Measurements from ENCODE around the gene AIPL1.
A peak's percentile ranks its signal among the peaks of the same experiment; 100 is the strongest.
"Not testable (repeated sequence)": the region's sequence is repeated elsewhere in the genome, so short reads cannot be mapped to it uniquely, and the experiment has no call there.

AIPL1 gene

GRCh38 chr17:6435051-6435450, at the start of gene AIPL1:
TSS of gene AIPL1 (minus strand) at chr17:6435121. CDS start at chr17:6435104, 17 bp downstream.
- Histone ChIP-seq H3K36me3 (replicated peaks) (no peaks in the 10 kb centered on the region), H3K9me3 (peaks cover 6% of the 10 kb centered on the region), H3K27me3 (ENCODE audit: low read depth) (no peaks in the 10 kb centered on the region), H3K4me3 (no peak within 1 kb of the TSS), H3K4me1 (no peaks in the 10 kb centered on the region)
- DNase-seq (ENCODE audit: low spot score in 2 of 2), result no peak
- in situ Hi-C loops (cut with MboI; ENCODE audit: low sequenced_read_pairs), result no loop called here

GRCh38 chr17:6483507-6483906, 48.6 kb upstream of the AIPL1 start:
- DNase-seq (ENCODE audit: low spot score in 2 of 2), result no peak
- H3K4me1 ChIP-seq, result no peaks in the 10 kb centered on the region
- no peaks in the 10 kb centered on the region for H3K9me3 ChIP-seq
- H3K36me3 ChIP-seq (replicated peaks), result no peaks in the 10 kb centered on the region
- H3K27me3 ChIP-seq (ENCODE audit: low read depth), result no peaks in the 10 kb centered on the region
- H3K4me3 ChIP-seq, result no peak overlapping the region
- in situ Hi-C loops (cut with MboI; ENCODE audit: low sequenced_read_pairs), result no loop called here

GRCh38 chr17:6482796-6483195, 47.9 kb upstream of the AIPL1 start:
- H3K4me3 ChIP-seq; DNase-seq (ENCODE audit: low spot score in 2 of 2); H3K27me3 ChIP-seq (ENCODE audit: low read depth); H3K4me1 ChIP-seq; H3K9me3 ChIP-seq; H3K36me3 ChIP-seq (replicated peaks); in situ Hi-C loops (cut with MboI; ENCODE audit: low sequenced_read_pairs): not testable (repeated sequence)

- Histone ChIP-seq H3K9me3 (no peaks in the 10 kb centered on the region), H3K27me3 (ENCODE audit: low read depth) (no peaks in the 10 kb centered on the region), H3K36me3 (replicated peaks) (no peaks in the 10 kb centered on the region), H3K4me3 (no peak overlapping the region), H3K4me1 (no peaks in the 10 kb centered on the region)
- in situ Hi-C loops (cut with MboI; ENCODE audit: low sequenced_read_pairs), result no loop called here
- no peak for DNase-seq (ENCODE audit: low spot score in 2 of 2)
These were observed 47.2 kb upstream of the AIPL1 start for GRCh38 chr17:6482105-6482455.

- H3K9me3 ChIP-seq, result no peaks in the 10 kb centered on the region
- H3K36me3 ChIP-seq (replicated peaks), result no peaks in the 10 kb centered on the region
- DNase-seq (ENCODE audit: low spot score in 2 of 2), result no peak
- H3K27me3 ChIP-seq (ENCODE audit: low read depth), result no peaks in the 10 kb centered on the region
- no peak overlapping the region for H3K4me3 ChIP-seq
- in situ Hi-C loops (cut with MboI; ENCODE audit: low sequenced_read_pairs), result no loop called here
- H3K4me1 ChIP-seq, result no peaks in the 10 kb centered on the region
These were observed 45.4 kb upstream of the AIPL1 start for GRCh38 chr17:6480303-6480675.

- H3K9me3 ChIP-seq, result no peaks in the 10 kb centered on the region
- in situ Hi-C loops (cut with MboI; ENCODE audit: low sequenced_read_pairs), result no loop called here
- H3K4me3 ChIP-seq, result no peak overlapping the region
- H3K27me3 ChIP-seq (ENCODE audit: low read depth), result no peaks in the 10 kb centered on the region
- H3K36me3 ChIP-seq (replicated peaks), result no peaks in the 10 kb centered on the region
- DNase-seq (ENCODE audit: low spot score in 2 of 2), result no peak
- no peaks in the 10 kb centered on the region for H3K4me1 ChIP-seq
These were observed 44.8 kb upstream of the AIPL1 start for GRCh38 chr17:6479622-6480302.

- in situ Hi-C loops (cut with MboI; ENCODE audit: low sequenced_read_pairs), result no loop called here
- Histone ChIP-seq H3K27me3 (ENCODE audit: low read depth) (no peaks in the 10 kb centered on the region), H3K4me1 (no peaks in the 10 kb centered on the region), H3K36me3 (replicated peaks) (no peaks in the 10 kb centered on the region), H3K9me3 (no peaks in the 10 kb centered on the region), H3K4me3 (no peak overlapping the region)
- no peak for DNase-seq (ENCODE audit: low spot score in 2 of 2)
These were observed 43.6 kb upstream of the AIPL1 start for GRCh38 chr17:6478486-6478885.

GRCh38 chr17:6477831-6478383, 43.0 kb upstream of the AIPL1 start:
- in situ Hi-C loops (cut with MboI; ENCODE audit: low sequenced_read_pairs), result no loop called here
- Histone ChIP-seq H3K4me3 (no peak overlapping the region), H3K4me1 (no peaks in the 10 kb centered on the region), H3K36me3 (replicated peaks) (no peaks in the 10 kb centered on the region), H3K9me3 (no peaks in the 10 kb centered on the region), H3K27me3 (ENCODE audit: low read depth) (no peaks in the 10 kb centered on the region)
- no peak for DNase-seq (ENCODE audit: low spot score in 2 of 2)

- Histone ChIP-seq H3K4me3 (no peak overlapping the region), H3K36me3 (replicated peaks) (no peaks in the 10 kb centered on the region), H3K27me3 (ENCODE audit: low read depth) (no peaks in the 10 kb centered on the region), H3K9me3 (no peaks in the 10 kb centered on the region), H3K4me1 (peaks cover 3% of the 10 kb centered on the region)
- in situ Hi-C loops (cut with MboI; ENCODE audit: low sequenced_read_pairs), result no loop called here
- DNase-seq (ENCODE audit: low spot score in 2 of 2), result no peak
These were observed 41.9 kb upstream of the AIPL1 start for GRCh38 chr17:6476810-6477179.

GRCh38 chr17:6476076-6476809, 41.3 kb upstream of the AIPL1 start:
- H3K4me3 ChIP-seq, result no peak overlapping the region
- H3K4me1 ChIP-seq, result peaks cover 7% of the 10 kb centered on the region
- no peaks in the 10 kb centered on the region for H3K27me3 ChIP-seq (ENCODE audit: low read depth)
- no peak for DNase-seq (ENCODE audit: low spot score in 2 of 2)
- no peaks in the 10 kb centered on the region for H3K36me3 ChIP-seq (replicated peaks)
- in situ Hi-C loops (cut with MboI; ENCODE audit: low sequenced_read_pairs), result no loop called here
- H3K9me3 ChIP-seq, result no peaks in the 10 kb centered on the region

- no peaks in the 10 kb centered on the region for H3K27me3 ChIP-seq (ENCODE audit: low read depth)
- in situ Hi-C loops (cut with MboI; ENCODE audit: low sequenced_read_pairs), result no loop called here
- H3K4me3 ChIP-seq, result no peak overlapping the region
- DNase-seq (ENCODE audit: low spot score in 2 of 2), result no peak
- peaks cover 7% of the 10 kb centered on the region for H3K4me1 ChIP-seq
- H3K9me3 ChIP-seq, result no peaks in the 10 kb centered on the region
- H3K36me3 ChIP-seq (replicated peaks), result no peaks in the 10 kb centered on the region
These were observed 40.5 kb upstream of the AIPL1 start for GRCh38 chr17:6475411-6475810.

GRCh38 chr17:6474906-6475305, 40.0 kb upstream of the AIPL1 start:
- H3K4me1 ChIP-seq, result peaks cover 7% of the 10 kb centered on the region
- in situ Hi-C loops (cut with MboI; ENCODE audit: low sequenced_read_pairs), result loop anchor here (25.0 kb wide), 1 partner anchor 1488 kb away; the partner anchor contains the start of genes CAMTA2, INCA1 and KIF1C
- DNase-seq (ENCODE audit: low spot score in 2 of 2), result no peak
- H3K9me3 ChIP-seq, result no peaks in the 10 kb centered on the region
- no peaks in the 10 kb centered on the region for H3K27me3 ChIP-seq (ENCODE audit: low read depth)
- no peak overlapping the region for H3K4me3 ChIP-seq
- no peaks in the 10 kb centered on the region for H3K36me3 ChIP-seq (replicated peaks)

- Histone ChIP-seq H3K27me3 (ENCODE audit: low read depth) (no peaks in the 10 kb centered on the region), H3K9me3 (no peaks in the 10 kb centered on the region), H3K36me3 (replicated peaks) (no peaks in the 10 kb centered on the region), H3K4me3 (no peak overlapping the region), H3K4me1 (peaks cover 7% of the 10 kb centered on the region)
- no peak for DNase-seq (ENCODE audit: low spot score in 2 of 2)
- in situ Hi-C loops (cut with MboI; ENCODE audit: low sequenced_read_pairs), result loop anchor here (25.0 kb wide), 1 partner anchor 1487 kb away; the partner anchor contains the start of genes CAMTA2, INCA1 and KIF1C
These were observed 39.5 kb upstream of the AIPL1 start for GRCh38 chr17:6474376-6474775.

- peak; percentile 64 to 85 for DNase-seq (ENCODE audit: low spot score in 2 of 2)
- Histone ChIP-seq H3K36me3 (replicated peaks) (no peaks in the 10 kb centered on the region), H3K4me1 (peaks cover 7% of the 10 kb centered on the region), H3K4me3 (no peak overlapping the region), H3K27me3 (ENCODE audit: low read depth) (no peaks in the 10 kb centered on the region), H3K9me3 (no peaks in the 10 kb centered on the region)
- in situ Hi-C loops (cut with MboI; ENCODE audit: low sequenced_read_pairs), result loop anchor here (25.0 kb wide), 1 partner anchor 1486 kb away; the partner anchor contains the start of genes CAMTA2, INCA1 and KIF1C
These were observed 38.3 kb upstream of the AIPL1 start for GRCh38 chr17:6473128-6473767.

All from HAP-1 (cell line).